DND-41 (cell line): ENCODE data around the gene ALDH1A2.

Experiments used
- EZH2 ChIP-seq: IDR thresholded peaks from 3 replicates; pipeline ENCODE4 v1.6.1; 2012; ENCODE audit warnings: borderline replicate concordance, low read depth, mild to moderate bottlenecking, moderate library complexity, low read length, inconsistent platforms; ENCODE audit not compliant: severe bottlenecking
- TF ChIP-seq, protein P1 (sequence below): IDR thresholded peaks from 2 replicates; pipeline ENCODE4 v1.5.1; 2012; ENCODE audit warnings: borderline replicate concordance, low read length, moderate library complexity, mild to moderate bottlenecking; ENCODE audit not compliant: poor library complexity, severe bottlenecking; ENCODE audit errors: extremely low read depth

DNA sequence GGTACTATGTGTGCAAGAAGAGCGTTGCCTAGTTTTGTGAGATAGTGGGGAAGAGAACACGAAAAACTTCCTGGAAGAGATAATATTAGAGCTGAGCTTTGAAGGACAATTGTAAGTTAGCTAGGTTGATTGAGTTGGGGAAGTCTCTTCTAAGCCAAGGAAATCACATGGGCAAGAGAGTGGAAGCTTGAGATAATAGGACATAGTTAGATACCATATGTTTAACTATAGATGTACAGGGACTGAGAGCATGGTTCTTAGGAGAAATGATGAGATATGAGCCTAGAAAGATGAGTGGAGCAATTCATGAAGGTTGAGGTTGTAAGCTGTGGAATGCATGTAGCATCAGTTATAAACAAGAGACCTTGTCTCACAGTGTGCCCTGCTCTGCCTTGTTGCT lies 42.6 kb upstream of the ALDH1A2 start:
- TF ChIP-seq, protein P1, sequence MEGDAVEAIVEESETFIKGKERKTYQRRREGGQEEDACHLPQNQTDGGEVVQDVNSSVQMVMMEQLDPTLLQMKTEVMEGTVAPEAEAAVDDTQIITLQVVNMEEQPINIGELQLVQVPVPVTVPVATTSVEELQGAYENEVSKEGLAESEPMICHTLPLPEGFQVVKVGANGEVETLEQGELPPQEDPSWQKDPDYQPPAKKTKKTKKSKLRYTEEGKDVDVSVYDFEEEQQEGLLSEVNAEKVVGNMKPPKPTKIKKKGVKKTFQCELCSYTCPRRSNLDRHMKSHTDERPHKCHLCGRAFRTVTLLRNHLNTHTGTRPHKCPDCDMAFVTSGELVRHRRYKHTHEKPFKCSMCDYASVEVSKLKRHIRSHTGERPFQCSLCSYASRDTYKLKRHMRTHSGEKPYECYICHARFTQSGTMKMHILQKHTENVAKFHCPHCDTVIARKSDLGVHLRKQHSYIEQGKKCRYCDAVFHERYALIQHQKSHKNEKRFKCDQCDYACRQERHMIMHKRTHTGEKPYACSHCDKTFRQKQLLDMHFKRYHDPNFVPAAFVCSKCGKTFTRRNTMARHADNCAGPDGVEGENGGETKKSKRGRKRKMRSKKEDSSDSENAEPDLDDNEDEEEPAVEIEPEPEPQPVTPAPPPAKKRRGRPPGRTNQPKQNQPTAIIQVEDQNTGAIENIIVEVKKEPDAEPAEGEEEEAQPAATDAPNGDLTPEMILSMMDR = no peak
- no peak for TF ChIP-seq EZH2
